ENCODE results near the gene TIMM13. TPM values are rescaled to one million over a fixed set of nuclear protein-coding genes. Genes with fewer than 3 reads are reported as not detected.
A peak's percentile ranks its signal among the peaks of the same experiment; 100 is the strongest.

The TIMM13 gene
- total and polyA plus RNA-seq, 4 donors, result 27.2 to 103 (median 80.8) TPM

DNA sequence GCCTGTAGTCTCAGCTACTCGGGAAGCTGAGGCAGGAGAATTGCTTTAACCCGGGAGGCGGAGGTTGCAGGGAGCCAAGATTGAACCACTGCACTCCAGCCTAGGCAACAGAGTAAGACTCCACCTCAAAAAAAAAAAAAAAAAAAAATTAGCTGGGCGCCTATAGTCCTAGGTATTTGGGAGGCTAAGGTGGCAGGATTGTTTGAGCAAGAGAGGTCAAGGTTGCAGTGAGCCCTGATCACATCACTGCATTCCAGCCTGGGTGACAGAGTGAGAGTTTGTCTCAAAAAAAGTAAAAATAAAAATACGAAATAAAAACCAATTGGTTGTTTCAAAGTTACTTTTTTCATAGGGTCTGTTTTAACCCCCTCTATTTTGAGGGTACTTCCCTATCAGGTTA, 30.7 kb upstream of the TIMM13 start:
- no peak for TF ChIP-seq CTCF (IDR thresholded peaks at IDR 0.05; ENCODE audit: control extremely low read depth, extremely low read depth)
- Histone ChIP-seq H3K36me3 (ENCODE audit: control insufficient read depth in 4 of 4, insufficient read depth in 4 of 4, low read length in 4 of 4) (no peaks in the 10 kb centered on the region), H3K9me3 (ENCODE audit: control insufficient read depth in 4 of 4, insufficient read depth in 3 of 4, low read length in 3 of 4) (no peaks in the 10 kb centered on the region), H3K27me3 (ENCODE audit: control insufficient read depth in 3 of 3, insufficient read depth in 3 of 3, low read length in 2 of 3) (no peaks in the 10 kb centered on the region), H3K27ac (ENCODE audit: low read depth in 1 of 2, low read length in 1 of 2) (no peak overlapping the region), H3K4me1 (ENCODE audit: control insufficient read depth in 5 of 5, insufficient read depth in 5 of 5, low read length in 5 of 5) (peaks cover 0 to 22% (median 11%) of the 10 kb centered on the region in 5 donors), H3K9ac (ENCODE audit: insufficient read depth in 1 of 2, low read length in 2 of 2) (no peak overlapping the region), H3K4me3 (no peak overlapping the region)
- no peak for ATAC-seq (ENCODE audit: insufficient read depth, low FRiP score)
- WGBS, 2 donors, result 88 to 95% methylated on average over 5 of the region's 5 CpGs
- DNase-seq, result no peak

- Histone ChIP-seq H3K4me3 (no peak overlapping the region), H3K9me3 (ENCODE audit: control insufficient read depth in 4 of 4, insufficient read depth in 3 of 4, low read length in 3 of 4) (no peaks in the 10 kb centered on the region), H3K36me3 (ENCODE audit: control insufficient read depth in 4 of 4, insufficient read depth in 4 of 4, low read length in 4 of 4) (no peaks in the 10 kb centered on the region), H3K27ac (ENCODE audit: low read depth in 1 of 2, low read length in 1 of 2) (peak overlapping the region; percentile 70 to 74), H3K4me1 (ENCODE audit: control insufficient read depth in 5 of 5, insufficient read depth in 5 of 5, low read length in 5 of 5) (peaks cover 0 to 22% (median 11%) of the 10 kb centered on the region in 5 donors), H3K9ac (ENCODE audit: insufficient read depth in 1 of 2, low read length in 2 of 2) (no peak overlapping the region), H3K27me3 (ENCODE audit: control insufficient read depth in 3 of 3, insufficient read depth in 3 of 3, low read length in 2 of 3) (no peaks in the 10 kb centered on the region)
- DNase-seq, result no peak
- WGBS, 2 donors, result 88 to 94% methylated on average over 8 of the region's 8 CpGs
- TF ChIP-seq CTCF (IDR thresholded peaks at IDR 0.05; ENCODE audit: control extremely low read depth, extremely low read depth), result no peak
- ATAC-seq (ENCODE audit: insufficient read depth, low FRiP score), result no peak
Measured at GRCh38 chr19:2457394-2458037, 30.1 kb upstream of the TIMM13 start.

DNA sequence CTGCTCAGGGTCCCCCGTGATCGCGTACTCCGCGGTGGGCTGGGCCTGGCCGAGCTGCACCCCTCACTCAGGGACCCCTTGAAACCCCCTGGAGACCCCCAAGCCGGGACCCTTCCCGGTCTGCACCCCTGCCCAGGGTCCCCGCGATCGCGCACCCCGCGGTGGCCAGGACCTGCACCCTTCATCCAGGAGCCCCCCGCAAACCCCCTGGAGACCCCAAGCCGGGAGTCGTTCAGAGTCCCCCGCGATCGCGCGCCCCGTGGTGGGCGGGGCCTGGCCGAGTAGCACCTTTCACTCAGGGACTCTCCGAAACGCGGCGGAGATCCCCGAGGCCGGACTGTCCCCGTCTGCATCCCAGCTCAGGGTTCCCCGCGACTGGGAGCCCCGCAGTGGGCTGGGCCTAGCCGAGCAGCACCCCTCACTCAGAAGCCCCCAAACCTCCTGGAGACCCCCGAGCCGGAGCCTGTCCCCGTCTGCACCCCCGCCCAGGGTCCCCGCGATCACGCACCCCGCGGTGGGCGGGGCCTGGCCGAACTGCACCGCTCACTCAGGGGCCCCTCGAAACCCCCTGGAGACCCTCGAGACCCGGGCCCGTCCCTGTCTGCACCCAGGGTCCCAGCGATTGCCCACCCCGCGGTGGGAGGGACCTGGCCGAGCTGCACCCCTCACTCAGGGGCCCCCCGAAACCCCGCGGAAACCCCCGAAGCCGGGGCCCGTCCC, 28.6 kb upstream of the TIMM13 start:
- DNase-seq (no peak), ATAC-seq (ENCODE audit: insufficient read depth, low FRiP score) (no peak)
- no peak for TF ChIP-seq CTCF (IDR thresholded peaks at IDR 0.05; ENCODE audit: control extremely low read depth, extremely low read depth)
- Histone ChIP-seq H3K27ac (ENCODE audit: low read depth in 1 of 2, low read length in 1 of 2) (no peak overlapping the region), H3K9me3 (ENCODE audit: control insufficient read depth in 4 of 4, insufficient read depth in 3 of 4, low read length in 3 of 4) (no peaks in the 10 kb centered on the region), H3K27me3 (ENCODE audit: control insufficient read depth in 3 of 3, insufficient read depth in 3 of 3, low read length in 2 of 3) (no peaks in the 10 kb centered on the region), H3K9ac (ENCODE audit: insufficient read depth in 1 of 2, low read length in 2 of 2) (peak overlapping the region in 1 of 2 donors; percentile 37), H3K4me1 (ENCODE audit: control insufficient read depth in 5 of 5, insufficient read depth in 5 of 5, low read length in 5 of 5) (peaks cover 0 to 17% (median 3%) of the 10 kb centered on the region in 5 donors), H3K4me3 (peak overlapping the region; percentile 82), H3K36me3 (ENCODE audit: control insufficient read depth in 4 of 4, insufficient read depth in 4 of 4, low read length in 4 of 4) (peaks cover 0 to 4% (median 3%) of the 10 kb centered on the region in 4 donors)
- 1 to 2% methylated on average over 55 to 62 of the region's 62 CpGs for WGBS, 2 donors

Data from lung (tissue), 12 donors.